ENCODE data around the gene POLR1B. TPM values are rescaled to one million over a fixed set of nuclear protein-coding genes. Genes with fewer than 3 reads are reported as not detected.
A peak's percentile ranks its signal among the peaks of the same experiment; 100 is the strongest.

The POLR1B gene
- total and polyA plus RNA-seq, 2 of the 13 experiments (the other 11 are each of a cell fraction or from before 2014, with no cell fraction given) = 18.3 to 46.0 TPM

GRCh38 chr2:112584134-112584890 is 42.0 kb downstream of the POLR1B start, which contains the start of gene CHCHD5 (continued):
- peak; percentile 16; the same call in 1 of the 2 replicates for TF ChIP-seq ZNF646 (CRISPR knock-in tag; IDR thresholded peaks at IDR 0.05)
- TF ChIP-seq IRX3 (CRISPR knock-in tag; IDR thresholded peaks at IDR 0.05; ENCODE audit: borderline replicate concordance, low read depth) = peak; percentile 56; the same call in 1 of the 2 replicates
- no peak; the same call in 1 of the 2 replicates for TF ChIP-seq KLF15 (CRISPR knock-in tag; IDR thresholded peaks at IDR 0.05; ENCODE audit: borderline replicate concordance)
- no peak for TF ChIP-seq GPBP1L1 (CRISPR knock-in tag; IDR thresholded peaks at IDR 0.05)
- TF ChIP-seq SNAPC5 (CRISPR knock-in tag; IDR thresholded peaks at IDR 0.05; ENCODE audit: borderline replicate concordance) = peak; percentile 86; the same call in 1 of the 2 replicates
- TF ChIP-seq CENPBD1 (CRISPR knock-in tag; IDR thresholded peaks at IDR 0.05; ENCODE audit: borderline replicate concordance, low read depth) = peak; percentile 91; the same call in 1 of the 2 replicates
- no peak; the same call in 1 of the 2 replicates for TF ChIP-seq ZNF615 (CRISPR knock-in tag; IDR thresholded peaks at IDR 0.05; ENCODE audit: borderline replicate concordance)
- peak; percentile 85; the same call in 1 of the 2 replicates for TF ChIP-seq TMF1 (CRISPR knock-in tag; IDR thresholded peaks at IDR 0.05; ENCODE audit: low read depth)
- no peak for TF ChIP-seq HMGA1 (CRISPR knock-in tag; conservative IDR thresholded peaks at IDR 0.05)
- TF ChIP-seq ISL2 (CRISPR knock-in tag; IDR thresholded peaks at IDR 0.05) = peak; percentile 29; the same call in 1 of the 2 replicates
- 0 out of 2 replicates have a peak, but pooled peaks have one; percentile 75 for TF ChIP-seq ZNF775 (CRISPR knock-in tag; IDR thresholded peaks at IDR 0.05; ENCODE audit: borderline replicate concordance)
- peak; percentile 74 for TF ChIP-seq AGO2 (optimal IDR thresholded peaks at IDR 0.05; ENCODE audit: low read depth, low read length)
- 0 out of 2 replicates have a peak, but pooled peaks have one; percentile 34 for TF ChIP-seq SP140L (CRISPR knock-in tag; IDR thresholded peaks at IDR 0.05; ENCODE audit: borderline replicate concordance)
- no peak for TF ChIP-seq ZNF570 (CRISPR knock-in tag; IDR thresholded peaks at IDR 0.05; ENCODE audit: borderline replicate concordance)
- no peak for TF ChIP-seq PRPF4 (IDR thresholded peaks at IDR 0.05; ENCODE audit: low read depth, low read length, poor library complexity, severe bottlenecking)
- TF ChIP-seq SMAD3 (CRISPR knock-in tag; IDR thresholded peaks at IDR 0.05) = peak; percentile 96
- TF ChIP-seq YEATS2 (CRISPR knock-in tag; IDR thresholded peaks at IDR 0.05; ENCODE audit: borderline replicate concordance) = peak; percentile 87
- 0 out of 2 replicates have a peak, but pooled peaks have one; percentile 36 for TF ChIP-seq NFKBIZ (CRISPR knock-in tag; IDR thresholded peaks at IDR 0.05)
- TF ChIP-seq ZSCAN30 (CRISPR knock-in tag; IDR thresholded peaks at IDR 0.05) = no peak
- no peak for TF ChIP-seq ZNF75D (CRISPR knock-in tag; IDR thresholded peaks at IDR 0.05; ENCODE audit: borderline replicate concordance)
- TF ChIP-seq CEBPG (CRISPR knock-in tag; IDR thresholded peaks at IDR 0.05) = peak; percentile 98

Data from HepG2 (cell line).